Measurements from ENCODE around the gene VWA8. TPM values are rescaled to one million over a fixed set of nuclear protein-coding genes. Genes with fewer than 3 reads are reported as not detected.
"Not testable (repeated sequence)": the region's sequence is repeated elsewhere in the genome, so short reads cannot be mapped to it uniquely, and the experiment has no call there.

The VWA8 gene
- polyA plus RNA-seq, 4 donors = 15.3 to 21.7 (median 19.6) TPM

- DNase-seq (ENCODE audit: low read depth in 4 of 4, low spot score in 3 of 4) = no peak
These were observed 306.1 kb downstream of the VWA8 start for GRCh38 chr13:41654796-41655195.

- no peak for DNase-seq (ENCODE audit: low read depth in 4 of 4, low spot score in 3 of 4)
These were observed 308.1 kb downstream of the VWA8 start for GRCh38 chr13:41652735-41653361.

GRCh38 chr13:41651413-41652058 is 309.4 kb downstream of the VWA8 start:
- no peak for DNase-seq (ENCODE audit: low read depth in 4 of 4, low spot score in 3 of 4)

GRCh38 chr13:41650706-41651105 is 310.2 kb downstream of the VWA8 start:
- no peak for DNase-seq (ENCODE audit: low read depth in 4 of 4, low spot score in 3 of 4)

- DNase-seq (ENCODE audit: low read depth in 4 of 4, low spot score in 3 of 4) = no peak
These were observed 311.2 kb downstream of the VWA8 start for GRCh38 chr13:41649659-41650058.

GRCh38 chr13:41648314-41648935 is 312.5 kb downstream of the VWA8 start:
- no peak for DNase-seq (ENCODE audit: low read depth in 4 of 4, low spot score in 3 of 4)

GRCh38 chr13:41647699-41648313 is 313.1 kb downstream of the VWA8 start:
- not testable (repeated sequence) for DNase-seq (ENCODE audit: low read depth in 4 of 4, low spot score in 3 of 4)

GRCh38 chr13:41645331-41645730 is 315.6 kb downstream of the VWA8 start:
- no peak for DNase-seq (ENCODE audit: low read depth in 4 of 4, low spot score in 3 of 4)

GRCh38 chr13:41644742-41645141 is 316.2 kb downstream of the VWA8 start:
- no peak for DNase-seq (ENCODE audit: low read depth in 4 of 4, low spot score in 3 of 4)

GRCh38 chr13:41643507-41643906 is 317.4 kb downstream of the VWA8 start:
- DNase-seq (ENCODE audit: low read depth in 4 of 4, low spot score in 3 of 4) = no peak

GRCh38 chr13:41641961-41642360 is 318.9 kb downstream of the VWA8 start:
- no peak for DNase-seq (ENCODE audit: low read depth in 4 of 4, low spot score in 3 of 4)

- DNase-seq (ENCODE audit: low read depth in 4 of 4, low spot score in 3 of 4) = no peak
These were observed 319.5 kb downstream of the VWA8 start for GRCh38 chr13:41641429-41641828.

GRCh38 chr13:41639955-41640780 is 320.7 kb downstream of the VWA8 start:
- DNase-seq (ENCODE audit: low read depth in 4 of 4, low spot score in 3 of 4) = no peak

GRCh38 chr13:41639237-41639904 is 321.5 kb downstream of the VWA8 start:
- no peak for DNase-seq (ENCODE audit: low read depth in 4 of 4, low spot score in 3 of 4)

- no peak for DNase-seq (ENCODE audit: low read depth in 4 of 4, low spot score in 3 of 4)
These were observed 323.3 kb downstream of the VWA8 start for GRCh38 chr13:41637586-41637985.

- not testable (repeated sequence) for DNase-seq (ENCODE audit: low read depth in 4 of 4, low spot score in 3 of 4)
These were observed 323.9 kb downstream of the VWA8 start for GRCh38 chr13:41637032-41637431.

GRCh38 chr13:41636590-41636989 is 324.3 kb downstream of the VWA8 start:
- not testable (repeated sequence) for DNase-seq (ENCODE audit: low read depth in 4 of 4, low spot score in 3 of 4)

GRCh38 chr13:41634407-41634806 is 326.5 kb downstream of the VWA8 start:
- DNase-seq (ENCODE audit: low read depth in 4 of 4, low spot score in 3 of 4) = no peak

GRCh38 chr13:41633776-41634175 is 327.1 kb downstream of the VWA8 start:
- no peak for DNase-seq (ENCODE audit: low read depth in 4 of 4, low spot score in 3 of 4)

- DNase-seq (ENCODE audit: low read depth in 4 of 4, low spot score in 3 of 4) = no peak
These were observed 329.5 kb downstream of the VWA8 start for GRCh38 chr13:41631296-41631965.
